ENCODE data around the gene CADM1. TPM values are rescaled to one million over a fixed set of nuclear protein-coding genes. Genes with fewer than 3 reads are reported as not detected.

Gene CADM1
- total RNA-seq, 4 donors from 2014 or later, result 10.6 to 15.7 (median 13.8) TPM

DNA sequence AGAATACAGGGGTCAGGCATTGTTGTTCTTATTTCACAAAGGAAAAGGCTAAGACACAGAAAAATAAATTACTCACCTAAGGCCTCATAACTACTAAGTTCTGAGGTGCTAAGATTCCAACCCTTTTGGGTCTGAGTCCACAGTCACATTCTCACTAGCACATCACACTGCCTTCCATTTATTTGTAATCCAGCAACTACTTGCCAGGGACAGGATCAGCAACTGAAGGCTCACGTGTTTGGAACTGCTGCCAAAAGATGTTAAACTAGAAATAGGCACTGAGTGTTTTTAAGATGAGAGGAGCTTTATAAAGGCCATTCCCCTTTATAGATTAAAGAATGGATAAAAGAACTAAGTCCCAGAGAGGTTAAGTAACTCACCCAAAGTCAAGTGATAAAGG, 58.0 kb downstream of the CADM1 start:
- WGBS, result 41% methylated on average over 1 of the region's 1 CpG

DNA sequence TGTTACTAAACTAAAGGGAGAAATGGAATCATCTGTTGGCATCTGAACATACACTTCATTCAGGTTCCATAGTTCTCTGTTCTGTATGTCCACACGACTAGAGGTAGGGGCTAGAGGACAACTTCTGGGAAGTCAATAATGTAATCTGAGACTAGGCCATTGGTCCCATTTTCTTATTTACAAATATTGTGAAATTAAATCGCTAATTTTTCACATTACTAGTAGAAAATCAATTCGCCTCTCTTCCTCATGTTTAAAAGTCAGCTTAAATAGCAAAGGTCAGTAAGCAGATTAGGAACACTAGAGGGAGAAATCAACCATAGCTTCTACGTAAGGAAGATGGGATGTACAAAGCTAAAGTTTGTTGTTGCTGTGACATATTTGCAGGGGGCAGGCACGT, 59.7 kb downstream of the CADM1 start:
- 82% methylated on average over 5 of the region's 5 CpGs for WGBS
- H3K27me3 ChIP-seq, result no peaks in the 10 kb centered on the region
- H3K36me3 ChIP-seq, result no peaks in the 10 kb centered on the region
- H3K4me1 ChIP-seq, result peaks cover 0 to 3% (median 0%) of the 10 kb centered on the region in 4 donors
- DNase-seq (ENCODE audit: extremely low spot score), result no peak
- intact Hi-C loops (cut with DNase I), result no loop called here
- no peak overlapping the region for H3K4me3 ChIP-seq
- TF ChIP-seq POLR2AphosphoS5 (IDR thresholded peaks at IDR 0.05) (no peak), EP300 (IDR thresholded peaks at IDR 0.05) (no peak)
- H3K27ac ChIP-seq (replicated peaks in 1 of 4), result no peak overlapping the region
- H3K9me3 ChIP-seq, result peaks cover 0 to 23% (median 22%) of the 10 kb centered on the region in 4 donors

More for the DNA sequence above, 58.0 kb downstream of the CADM1 start:
- TF ChIP-seq, protein P1, sequence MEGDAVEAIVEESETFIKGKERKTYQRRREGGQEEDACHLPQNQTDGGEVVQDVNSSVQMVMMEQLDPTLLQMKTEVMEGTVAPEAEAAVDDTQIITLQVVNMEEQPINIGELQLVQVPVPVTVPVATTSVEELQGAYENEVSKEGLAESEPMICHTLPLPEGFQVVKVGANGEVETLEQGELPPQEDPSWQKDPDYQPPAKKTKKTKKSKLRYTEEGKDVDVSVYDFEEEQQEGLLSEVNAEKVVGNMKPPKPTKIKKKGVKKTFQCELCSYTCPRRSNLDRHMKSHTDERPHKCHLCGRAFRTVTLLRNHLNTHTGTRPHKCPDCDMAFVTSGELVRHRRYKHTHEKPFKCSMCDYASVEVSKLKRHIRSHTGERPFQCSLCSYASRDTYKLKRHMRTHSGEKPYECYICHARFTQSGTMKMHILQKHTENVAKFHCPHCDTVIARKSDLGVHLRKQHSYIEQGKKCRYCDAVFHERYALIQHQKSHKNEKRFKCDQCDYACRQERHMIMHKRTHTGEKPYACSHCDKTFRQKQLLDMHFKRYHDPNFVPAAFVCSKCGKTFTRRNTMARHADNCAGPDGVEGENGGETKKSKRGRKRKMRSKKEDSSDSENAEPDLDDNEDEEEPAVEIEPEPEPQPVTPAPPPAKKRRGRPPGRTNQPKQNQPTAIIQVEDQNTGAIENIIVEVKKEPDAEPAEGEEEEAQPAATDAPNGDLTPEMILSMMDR (IDR thresholded peaks at IDR 0.05), result no peak
- TF ChIP-seq POLR2AphosphoS5 (IDR thresholded peaks at IDR 0.05), result no peak
- H3K36me3 ChIP-seq, result no peaks in the 10 kb centered on the region
- no peak overlapping the region for H3K27ac ChIP-seq (replicated peaks in 1 of 4)
- intact Hi-C loops (cut with DNase I), result no loop called here
- H3K4me1 ChIP-seq, result peaks cover 0 to 3% (median 0%) of the 10 kb centered on the region in 4 donors
- H3K9me3 ChIP-seq, result peaks cover 0 to 23% (median 22%) of the 10 kb centered on the region in 4 donors
- H3K27me3 ChIP-seq, result no peaks in the 10 kb centered on the region
- no peak for DNase-seq (ENCODE audit: extremely low spot score)
- H3K4me3 ChIP-seq, result no peak overlapping the region

DNA sequence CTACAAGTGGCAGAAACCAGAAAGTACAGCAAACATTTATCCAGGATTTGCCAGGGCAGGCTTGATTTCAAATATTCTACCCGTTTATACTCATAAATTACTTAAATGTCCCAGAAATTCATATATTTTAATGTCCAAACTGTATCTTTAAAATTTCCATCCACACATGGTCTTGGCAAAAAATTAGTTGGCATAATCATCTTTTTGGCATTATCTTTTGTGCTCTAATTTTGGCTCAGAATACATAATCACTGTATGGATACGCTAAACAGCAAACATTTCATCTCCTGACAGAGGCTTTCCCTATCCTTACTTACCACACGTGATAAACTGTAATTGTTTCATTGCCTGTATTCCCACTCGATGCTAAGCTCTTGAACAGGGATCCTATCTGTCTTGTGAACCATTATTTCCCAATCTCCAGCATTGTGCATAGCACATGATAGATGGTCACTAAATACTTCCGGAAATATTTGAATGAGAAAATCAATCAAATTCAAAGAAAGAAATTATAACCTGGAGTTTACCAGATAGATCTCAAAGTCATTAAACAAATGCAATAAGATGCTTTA, 64.2 kb downstream of the CADM1 start:
- H3K4me3 ChIP-seq, result no peak overlapping the region
- DNase-seq (ENCODE audit: extremely low spot score), result no peak
- H3K36me3 ChIP-seq, result no peaks in the 10 kb centered on the region
- no peaks in the 10 kb centered on the region for H3K9me3 ChIP-seq
- TF ChIP-seq EP300 (IDR thresholded peaks at IDR 0.05) (no peak), POLR2AphosphoS5 (IDR thresholded peaks at IDR 0.05) (no peak), POLR2A (IDR thresholded peaks at IDR 0.05; ENCODE audit: low read depth) (no peak)
- TF ChIP-seq, protein P1 (IDR thresholded peaks at IDR 0.05), result no peak
- intact Hi-C loops (cut with DNase I), result no loop called here
- no peak overlapping the region for H3K27ac ChIP-seq (replicated peaks in 1 of 4)
- WGBS, result 66% methylated on average over 5 of the region's 5 CpGs
- H3K4me1 ChIP-seq, result no peaks in the 10 kb centered on the region
- H3K27me3 ChIP-seq, result no peaks in the 10 kb centered on the region

DNA sequence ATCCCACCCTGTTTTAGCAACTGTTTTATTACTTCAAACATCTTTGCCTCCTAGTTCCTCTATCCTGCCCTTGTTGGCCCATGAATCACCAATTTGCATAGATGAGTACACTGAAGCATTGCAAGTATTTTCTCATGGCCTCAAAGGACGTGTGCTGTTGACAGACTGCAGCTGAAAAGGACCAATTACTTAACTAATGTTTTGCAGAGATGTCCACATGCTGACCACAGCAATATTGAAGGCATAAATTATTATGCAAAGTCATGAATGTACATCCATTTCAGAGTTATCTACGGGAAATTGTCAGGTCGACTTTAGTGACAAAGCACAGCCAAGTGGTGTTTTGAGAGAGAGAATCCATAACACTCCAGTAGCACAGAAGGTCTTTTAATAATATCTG, 64.8 kb downstream of the CADM1 start:
- Histone ChIP-seq H3K9me3 (no peaks in the 10 kb centered on the region), H3K4me3 (no peak overlapping the region), H3K4me1 (no peaks in the 10 kb centered on the region), H3K36me3 (no peaks in the 10 kb centered on the region), H3K27me3 (no peaks in the 10 kb centered on the region), H3K27ac (replicated peaks in 1 of 4) (no peak overlapping the region)
- no peak for DNase-seq (ENCODE audit: extremely low spot score)
- intact Hi-C loops (cut with DNase I), result no loop called here
- TF ChIP-seq POLR2A (IDR thresholded peaks at IDR 0.05; ENCODE audit: low read depth) (no peak), POLR2AphosphoS5 (IDR thresholded peaks at IDR 0.05) (no peak), EP300 (IDR thresholded peaks at IDR 0.05) (no peak)
- TF ChIP-seq, protein P1 (IDR thresholded peaks at IDR 0.05), result no peak
- 50% methylated on average over 3 of the region's 3 CpGs for WGBS

DNA sequence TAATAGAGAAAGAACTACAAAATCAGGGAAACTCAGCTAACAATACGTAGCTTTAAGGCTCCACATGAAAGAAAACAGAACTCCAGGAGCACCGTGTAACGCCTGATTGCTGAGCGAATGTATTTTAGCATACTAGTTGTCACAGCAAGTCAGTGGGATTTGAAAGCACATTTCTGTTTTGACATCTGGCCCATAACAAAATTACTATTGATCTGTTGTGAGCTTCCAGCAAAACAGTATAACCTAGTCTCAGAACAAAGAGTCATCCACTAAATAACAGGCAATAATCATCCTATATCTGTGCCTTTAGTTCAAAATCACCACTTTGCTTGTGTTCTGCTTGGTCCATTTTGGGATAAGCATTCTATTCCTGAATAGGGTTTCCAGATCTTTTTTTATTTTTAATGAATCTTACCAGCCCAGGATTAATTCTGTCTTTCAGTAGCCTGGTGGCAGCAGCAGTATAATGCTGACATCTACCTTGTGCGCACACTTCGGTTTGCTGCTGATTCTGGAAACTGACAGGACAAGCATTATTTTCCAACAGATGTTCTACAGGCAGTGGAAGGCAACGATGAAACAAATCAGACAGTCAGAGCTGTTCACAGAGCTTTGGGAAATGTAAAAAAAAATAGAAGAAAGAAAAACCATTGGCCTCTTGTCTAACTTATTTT, 66.2 kb downstream of the CADM1 start:
- 82% methylated on average over 7 of the region's 7 CpGs for WGBS
- no peak overlapping the region for H3K27ac ChIP-seq (replicated peaks in 1 of 4)
- no peak for DNase-seq (ENCODE audit: extremely low spot score)

More for the DNA sequence above, 66.2 kb downstream of the CADM1 start:
- intact Hi-C loops (cut with DNase I), result no loop called here
- Histone ChIP-seq H3K9me3 (no peaks in the 10 kb centered on the region), H3K27me3 (no peaks in the 10 kb centered on the region), H3K4me1 (no peaks in the 10 kb centered on the region), H3K4me3 (no peak overlapping the region), H3K36me3 (no peaks in the 10 kb centered on the region)
- TF ChIP-seq POLR2A (IDR thresholded peaks at IDR 0.05; ENCODE audit: low read depth) (no peak), EP300 (IDR thresholded peaks at IDR 0.05) (no peak), POLR2AphosphoS5 (IDR thresholded peaks at IDR 0.05) (no peak)
- TF ChIP-seq, protein P1 (IDR thresholded peaks at IDR 0.05), result no peak

Data from esophagus muscularis mucosa (tissue), 4 donors.